Loucy (cell line): ENCODE measurements around the gene BTBD9.

Experiments
- H2AFZ ChIP-seq: fragments of 200-600 bp; sonication (generic); 2 replicates; pipeline ENCODE4 v1.6.0; 2016; ENCODE audit warnings: antibody characterized with exemption, mild to moderate bottlenecking, low read length, moderate library complexity
- H3F3A ChIP-seq: fragments of 200-600 bp; 2 replicates; pipeline ENCODE4 v1.6.0; 2016; ENCODE audit warnings: antibody characterized with exemption, low read depth, mild to moderate bottlenecking
- H3K27me3 ChIP-seq: fragments of 200-600 bp; sonication (generic); 2 replicates; pipeline ENCODE4 v1.6.1; 2014; ENCODE audit warnings: low read length, mild to moderate bottlenecking; ENCODE audit not compliant: insufficient read depth, poor library complexity, severe bottlenecking
- H3K36me3 ChIP-seq: fragments of 200-600 bp; sonication (generic); 2 replicates; pipeline ENCODE4 v1.6.1; 2016; ENCODE audit warnings: low read length; ENCODE audit not compliant: insufficient read depth
- H3K4me1 ChIP-seq: fragments of 200-600 bp; sonication (generic); 2 replicates; pipeline ENCODE4 v1.5.1; 2014; ENCODE audit warnings: low read length, mild to moderate bottlenecking; ENCODE audit not compliant: insufficient read depth, poor library complexity, severe bottlenecking
- H3K4me2 ChIP-seq: fragments of 200-600 bp; sonication (generic); 2 replicates; pipeline ENCODE4 v1.6.0; 2014; ENCODE audit warnings: antibody characterized with exemption, low read length, low read depth, mild to moderate bottlenecking; ENCODE audit not compliant: poor library complexity, severe bottlenecking
- H3K4me3 ChIP-seq: fragments of 200-600 bp; sonication (generic); 2 replicates; pipeline ENCODE4 v1.5.1; 2014; ENCODE audit warnings: low read length, mild to moderate bottlenecking, mixed read lengths; ENCODE audit not compliant: poor library complexity, severe bottlenecking
- H3K79me2 ChIP-seq: fragments of 200-600 bp; sonication (generic); 2 replicates; pipeline ENCODE4 v1.6.1; 2014; ENCODE audit warnings: low read length; ENCODE audit not compliant: insufficient read depth
- H3K9ac ChIP-seq: fragments of 200-600 bp; sonication (generic); 2 replicates; pipeline ENCODE4 v1.6.0; 2014; ENCODE audit warnings: mild to moderate bottlenecking, low read depth, low read length, moderate library complexity; ENCODE audit not compliant: poor library complexity, severe bottlenecking
- H3K9me2 ChIP-seq: fragments of 200-600 bp; sonication (generic); replicated peaks from 2 replicates; pipeline ENCODE4 v1.6.1; 2016; ENCODE audit warnings: low read depth, low read length, mixed read lengths
- H3K9me3 ChIP-seq: fragments of 200-600 bp; sonication (generic); 2 replicates; pipeline ENCODE4 v1.6.1; 2014; ENCODE audit warnings: mild to moderate bottlenecking, antibody characterized with exemption, low read length, low read depth; ENCODE audit not compliant: insufficient read depth
- H4K20me1 ChIP-seq: fragments of 200-600 bp; sonication (generic); 2 replicates; pipeline ENCODE4 v1.6.0; 2014; ENCODE audit warnings: antibody characterized with exemption, low read length, mild to moderate bottlenecking; ENCODE audit not compliant: insufficient read depth, poor library complexity, severe bottlenecking
- CTCF ChIP-seq: fragments of 200-600 bp; sonication (generic); conservative IDR thresholded peaks from 2 replicates; pipeline ENCODE4 v1.5.1; 2014; ENCODE audit warnings: mild to moderate bottlenecking, antibody characterized with exemption, low read length
- EZH2phosphoT487 ChIP-seq: fragments of 200-600 bp; IDR thresholded peaks from 2 replicates; pipeline ENCODE4 v1.6.1; 2018; ENCODE audit warnings: antibody characterized with exemption, mild to moderate bottlenecking, moderate library complexity, borderline replicate concordance

Gene BTBD9

GRCh38 chr6:38168126-38168525 is 471.6 kb downstream of the BTBD9 start:
- H3K9ac ChIP-seq: no peak overlapping the region
- no peaks in the 10 kb centered on the region for H3K27me3 ChIP-seq
- peaks cover 2% of the 10 kb centered on the region; the same call in 1 of the 2 replicates for H3K36me3 ChIP-seq

GRCh38 chr6:38167598-38167997 is 472.1 kb downstream of the BTBD9 start:
- no peaks in the 10 kb centered on the region for H3F3A ChIP-seq
- no peaks in the 10 kb centered on the region for H3K9me2 ChIP-seq
- H3K79me2 ChIP-seq: no peaks in the 10 kb centered on the region
- H3K4me1 ChIP-seq: no peaks in the 10 kb centered on the region
- H3K36me3 ChIP-seq: peaks cover 2% of the 10 kb centered on the region; the same call in 1 of the 2 replicates
- no peaks in the 10 kb centered on the region for H3K27me3 ChIP-seq
- H3K4me2 ChIP-seq: no peak overlapping the region
- H3K4me3 ChIP-seq: no peak overlapping the region
- H3K9me3 ChIP-seq: no peaks in the 10 kb centered on the region
- TF ChIP-seq CTCF (no peak), EZH2phosphoT487 (no peak)
- no peak overlapping the region for H3K9ac ChIP-seq
- no peak overlapping the region for H2AFZ ChIP-seq
- no peaks in the 10 kb centered on the region for H4K20me1 ChIP-seq

More at GRCh38 chr6:38168126-38168525, 471.6 kb downstream of the BTBD9 start:
- H3K4me3 ChIP-seq: no peak overlapping the region
- H3K9me3 ChIP-seq: no peaks in the 10 kb centered on the region
- H3K4me2 ChIP-seq: no peak overlapping the region
- no peaks in the 10 kb centered on the region for H3K79me2 ChIP-seq
- H4K20me1 ChIP-seq: no peaks in the 10 kb centered on the region
- H3F3A ChIP-seq: no peaks in the 10 kb centered on the region
- H3K4me1 ChIP-seq: no peaks in the 10 kb centered on the region
- no peak overlapping the region for H2AFZ ChIP-seq
- no peak for TF ChIP-seq EZH2phosphoT487
- no peaks in the 10 kb centered on the region for H3K9me2 ChIP-seq

GRCh38 chr6:38166411-38167240 is 473.1 kb downstream of the BTBD9 start:
- no peaks in the 10 kb centered on the region for H3F3A ChIP-seq
- no peak overlapping the region for H3K4me3 ChIP-seq
- H3K9me3 ChIP-seq: no peaks in the 10 kb centered on the region
- H3K79me2 ChIP-seq: no peaks in the 10 kb centered on the region
- H3K4me1 ChIP-seq: no peaks in the 10 kb centered on the region
- H3K36me3 ChIP-seq: peaks cover 4% of the 10 kb centered on the region; the same call in 1 of the 2 replicates
- H4K20me1 ChIP-seq: no peaks in the 10 kb centered on the region
- H2AFZ ChIP-seq: no peak overlapping the region
- H3K9ac ChIP-seq: no peak overlapping the region
- H3K9me2 ChIP-seq: no peaks in the 10 kb centered on the region
- TF ChIP-seq EZH2phosphoT487 (no peak), CTCF (no peak)
- H3K4me2 ChIP-seq: no peak overlapping the region
- H3K27me3 ChIP-seq: no peaks in the 10 kb centered on the region
